Measurements from ENCODE around the gene PANX2.

The PANX2 gene

GRCh38 chr22:50216055-50216683 lies 45.6 kb downstream of the PANX2 start:
- Histone ChIP-seq H3K4me3 (ENCODE audit: low read length) (no peak overlapping the region), H3K36me3 (replicated peaks; ENCODE audit: insufficient read depth, low read length) (no peaks in the 10 kb centered on the region; the same call in 1 of the 2 replicates), H3K9me3 (replicated peaks; ENCODE audit: insufficient read depth, low read length) (no peaks in the 10 kb centered on the region), H3K27me3 (replicated peaks; ENCODE audit: insufficient read depth, low read length) (no peaks in the 10 kb centered on the region), H3K27ac (ENCODE audit: low read length) (no peak overlapping the region), H3K4me2 (ENCODE audit: low read depth, low read length) (no peak overlapping the region), H2AFZ (ENCODE audit: low read length) (no peak overlapping the region), H3K79me2 (ENCODE audit: low read length) (peaks cover 20% of the 10 kb centered on the region), H3K4me1 (ENCODE audit: low read length) (no peaks in the 10 kb centered on the region), H3K9me2 (replicated peaks; ENCODE audit: insufficient read depth, low read length) (no peaks in the 10 kb centered on the region), H4K20me1 (ENCODE audit: insufficient read depth, low read length) (no peaks in the 10 kb centered on the region), H3F3A (ENCODE audit: insufficient read depth, low read length) (no peaks in the 10 kb centered on the region), H3K9ac (ENCODE audit: low read length) (no peak overlapping the region)
- no peak for DNase-seq
- TF ChIP-seq EZH2 (optimal IDR thresholded peaks at IDR 0.05; ENCODE audit: low read depth, low read length) (no peak), EZH2phosphoT487 (IDR thresholded peaks at IDR 0.05; ENCODE audit: low read length) (no peak), CTCF (IDR thresholded peaks at IDR 0.05; ENCODE audit: low read length) (no peak)

GRCh38 chr22:50216684-50217520 lies 46.4 kb downstream of the PANX2 start:
- DNase-seq = no peak
- Histone ChIP-seq H3K27ac (ENCODE audit: low read length) (no peak overlapping the region), H3K9ac (ENCODE audit: low read length) (no peak overlapping the region), H3K4me2 (ENCODE audit: low read depth, low read length) (no peak overlapping the region), H4K20me1 (ENCODE audit: insufficient read depth, low read length) (no peaks in the 10 kb centered on the region), H3K9me3 (replicated peaks; ENCODE audit: insufficient read depth, low read length) (no peaks in the 10 kb centered on the region), H3F3A (ENCODE audit: insufficient read depth, low read length) (no peaks in the 10 kb centered on the region), H3K27me3 (replicated peaks; ENCODE audit: insufficient read depth, low read length) (no peaks in the 10 kb centered on the region), H3K36me3 (replicated peaks; ENCODE audit: insufficient read depth, low read length) (no peaks in the 10 kb centered on the region; the same call in 1 of the 2 replicates), H3K9me2 (replicated peaks; ENCODE audit: insufficient read depth, low read length) (no peaks in the 10 kb centered on the region), H3K79me2 (ENCODE audit: low read length) (peaks cover 20% of the 10 kb centered on the region), H3K4me1 (ENCODE audit: low read length) (no peaks in the 10 kb centered on the region), H3K4me3 (ENCODE audit: low read length) (no peak overlapping the region), H2AFZ (ENCODE audit: low read length) (no peak overlapping the region)
- TF ChIP-seq EZH2phosphoT487 (IDR thresholded peaks at IDR 0.05; ENCODE audit: low read length) (no peak), EZH2 (optimal IDR thresholded peaks at IDR 0.05; ENCODE audit: low read depth, low read length) (no peak), CTCF (IDR thresholded peaks at IDR 0.05; ENCODE audit: low read length) (no peak)

- no peaks in the 10 kb centered on the region for H3K4me1 ChIP-seq (ENCODE audit: low read length)
- no peak for DNase-seq
- no peaks in the 10 kb centered on the region for H3K9me2 ChIP-seq (replicated peaks; ENCODE audit: insufficient read depth, low read length)
- H3K79me2 ChIP-seq (ENCODE audit: low read length) = peaks cover 19% of the 10 kb centered on the region
- no peaks in the 10 kb centered on the region for H4K20me1 ChIP-seq (ENCODE audit: insufficient read depth, low read length)
- no peaks in the 10 kb centered on the region for H3K9me3 ChIP-seq (replicated peaks; ENCODE audit: insufficient read depth, low read length)
- H3K4me2 ChIP-seq (ENCODE audit: low read depth, low read length) = no peak overlapping the region
- H3K4me3 ChIP-seq (ENCODE audit: low read length) = no peak overlapping the region
- no peak overlapping the region for H2AFZ ChIP-seq (ENCODE audit: low read length)
- no peak overlapping the region for H3K27ac ChIP-seq (ENCODE audit: low read length)
- H3K9ac ChIP-seq (ENCODE audit: low read length) = no peak overlapping the region
- H3K36me3 ChIP-seq (replicated peaks; ENCODE audit: insufficient read depth, low read length) = no peaks in the 10 kb centered on the region; the same call in 1 of the 2 replicates
- no peaks in the 10 kb centered on the region for H3K27me3 ChIP-seq (replicated peaks; ENCODE audit: insufficient read depth, low read length)
- H3F3A ChIP-seq (ENCODE audit: insufficient read depth, low read length) = no peaks in the 10 kb centered on the region
- no peak for TF ChIP-seq EZH2 (optimal IDR thresholded peaks at IDR 0.05; ENCODE audit: low read depth, low read length)
- no peak for TF ChIP-seq CTCF (IDR thresholded peaks at IDR 0.05; ENCODE audit: low read length)
- TF ChIP-seq EZH2phosphoT487 (IDR thresholded peaks at IDR 0.05; ENCODE audit: low read length) = no peak
These were observed 47.1 kb downstream of the PANX2 start for GRCh38 chr22:50217543-50218152.

Measured in MM.1S (cell line).